ENCODE data around the gene DHX32.

The DHX32 gene

DNA sequence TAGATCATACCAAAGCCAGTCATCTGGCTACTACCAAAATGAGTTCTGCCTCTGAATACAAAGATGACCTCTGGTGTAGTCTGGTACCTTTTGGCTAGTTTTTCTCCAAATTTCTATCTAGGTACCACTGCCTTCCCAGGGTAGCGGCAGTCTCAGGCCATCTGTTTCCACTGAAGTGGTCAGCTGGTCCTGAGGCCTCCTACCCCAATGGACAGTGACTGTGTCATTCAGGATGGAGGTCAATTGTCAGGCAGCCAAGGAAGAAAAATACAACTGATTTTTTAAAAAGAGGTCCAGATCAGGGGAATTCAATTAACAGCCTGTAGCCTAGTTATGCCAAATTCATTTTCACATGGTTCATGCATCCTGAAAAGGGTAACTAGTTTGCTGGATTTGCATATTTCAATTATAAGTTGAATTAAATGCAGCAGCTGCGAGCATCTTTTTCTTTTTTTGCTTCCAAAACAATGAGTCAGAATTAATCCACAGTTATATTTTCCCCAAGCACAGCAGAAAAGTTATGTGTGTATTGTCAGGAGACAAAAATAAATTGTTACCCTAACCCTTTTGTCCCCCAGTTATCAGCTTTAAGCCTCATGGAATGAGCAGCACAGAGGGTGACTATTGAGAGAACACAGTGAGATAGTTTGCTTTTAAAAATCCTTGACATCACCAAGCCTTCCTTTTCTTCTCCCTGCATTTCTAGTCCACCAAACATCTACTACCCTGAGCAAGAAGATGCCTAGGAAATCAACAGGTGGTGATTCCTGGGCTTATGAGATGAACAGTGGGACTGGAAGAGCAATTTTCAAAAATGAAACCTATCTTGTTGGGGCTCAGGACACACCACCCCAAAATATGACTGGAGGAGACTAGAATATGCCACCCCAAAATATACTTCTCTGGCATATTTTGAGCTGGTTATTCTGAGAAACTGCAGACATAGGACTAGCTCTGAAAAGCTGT, 30.0 kb downstream of the DHX32 start:
- TF ChIP-seq, protein P1, sequence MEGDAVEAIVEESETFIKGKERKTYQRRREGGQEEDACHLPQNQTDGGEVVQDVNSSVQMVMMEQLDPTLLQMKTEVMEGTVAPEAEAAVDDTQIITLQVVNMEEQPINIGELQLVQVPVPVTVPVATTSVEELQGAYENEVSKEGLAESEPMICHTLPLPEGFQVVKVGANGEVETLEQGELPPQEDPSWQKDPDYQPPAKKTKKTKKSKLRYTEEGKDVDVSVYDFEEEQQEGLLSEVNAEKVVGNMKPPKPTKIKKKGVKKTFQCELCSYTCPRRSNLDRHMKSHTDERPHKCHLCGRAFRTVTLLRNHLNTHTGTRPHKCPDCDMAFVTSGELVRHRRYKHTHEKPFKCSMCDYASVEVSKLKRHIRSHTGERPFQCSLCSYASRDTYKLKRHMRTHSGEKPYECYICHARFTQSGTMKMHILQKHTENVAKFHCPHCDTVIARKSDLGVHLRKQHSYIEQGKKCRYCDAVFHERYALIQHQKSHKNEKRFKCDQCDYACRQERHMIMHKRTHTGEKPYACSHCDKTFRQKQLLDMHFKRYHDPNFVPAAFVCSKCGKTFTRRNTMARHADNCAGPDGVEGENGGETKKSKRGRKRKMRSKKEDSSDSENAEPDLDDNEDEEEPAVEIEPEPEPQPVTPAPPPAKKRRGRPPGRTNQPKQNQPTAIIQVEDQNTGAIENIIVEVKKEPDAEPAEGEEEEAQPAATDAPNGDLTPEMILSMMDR (IDR thresholded peaks at IDR 0.05; ENCODE audit: poor library complexity, severe bottlenecking), result no peak
- no peak overlapping the region for H3K27ac ChIP-seq (ENCODE audit: poor library complexity, severe bottlenecking)
- H3K4me1 ChIP-seq (ENCODE audit: insufficient read depth, poor library complexity, severe bottlenecking), result no peaks in the 10 kb centered on the region
- no peaks in the 10 kb centered on the region for H3K9me3 ChIP-seq (ENCODE audit: severe bottlenecking)
- no peak for ATAC-seq (ENCODE audit: low read depth)
- no peaks in the 10 kb centered on the region for H3K27me3 ChIP-seq (ENCODE audit: insufficient read depth, poor library complexity, severe bottlenecking)
- DNase-seq (ENCODE audit: low spot score), result no peak
- peaks cover 60% of the 10 kb centered on the region for H3K36me3 ChIP-seq (ENCODE audit: low read depth)
- H3K4me3 ChIP-seq (ENCODE audit: severe bottlenecking), result no peak overlapping the region

DNA sequence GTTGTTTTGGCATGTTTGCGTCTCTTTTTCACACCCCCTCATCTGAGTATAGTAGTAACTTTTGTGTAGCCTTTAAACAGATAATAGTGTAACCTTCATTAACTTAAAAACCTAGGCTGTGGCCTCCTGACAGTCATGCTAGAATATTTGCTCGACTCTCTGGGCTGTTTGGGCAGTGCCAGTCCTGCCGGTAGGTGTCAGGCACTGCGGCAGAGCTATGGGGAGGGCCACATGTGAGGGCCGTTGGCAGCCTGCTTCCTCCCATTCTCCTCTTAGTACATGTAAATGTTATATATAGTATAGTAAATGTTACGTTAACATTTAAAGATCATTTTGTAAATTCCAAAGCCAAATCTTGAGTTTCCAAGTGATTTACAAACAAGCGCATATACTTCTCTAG, 31.6 kb downstream of the DHX32 start:
- no peaks in the 10 kb centered on the region for H3K9me3 ChIP-seq (ENCODE audit: severe bottlenecking)
- H3K4me3 ChIP-seq (ENCODE audit: severe bottlenecking), result no peak overlapping the region
- H3K27ac ChIP-seq (ENCODE audit: poor library complexity, severe bottlenecking), result no peak overlapping the region
- TF ChIP-seq, protein P1 (IDR thresholded peaks at IDR 0.05; ENCODE audit: poor library complexity, severe bottlenecking), result no peak
- no peaks in the 10 kb centered on the region for H3K27me3 ChIP-seq (ENCODE audit: insufficient read depth, poor library complexity, severe bottlenecking)
- DNase-seq (ENCODE audit: low spot score) (no peak), ATAC-seq (ENCODE audit: low read depth) (no peak)
- H3K4me1 ChIP-seq (ENCODE audit: insufficient read depth, poor library complexity, severe bottlenecking), result no peaks in the 10 kb centered on the region
- H3K36me3 ChIP-seq (ENCODE audit: low read depth), result peaks cover 56% of the 10 kb centered on the region

DNA sequence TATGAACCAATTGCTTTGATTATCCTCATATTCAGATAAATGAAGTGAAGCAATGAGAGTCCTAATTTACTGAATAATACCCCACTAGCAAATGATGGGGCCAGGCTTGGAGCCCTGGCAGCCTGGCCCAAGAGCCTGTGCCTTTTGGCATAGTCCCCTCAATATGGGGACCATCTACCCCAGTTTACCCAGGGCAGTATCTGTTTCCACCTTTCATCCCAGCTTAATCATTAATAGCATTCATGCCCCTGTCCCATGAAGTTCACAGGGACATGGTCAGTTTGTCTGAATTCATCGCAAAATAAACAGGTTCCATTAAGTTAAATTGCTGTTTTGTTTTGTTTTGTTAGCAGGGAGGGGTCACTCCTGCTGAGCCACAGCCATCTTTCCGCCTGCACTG, 32.2 kb downstream of the DHX32 start:
- no peak for DNase-seq (ENCODE audit: low spot score)
- TF ChIP-seq, protein P1 (IDR thresholded peaks at IDR 0.05; ENCODE audit: poor library complexity, severe bottlenecking), result no peak
- ATAC-seq (ENCODE audit: low read depth), result no peak
- Histone ChIP-seq H3K4me3 (ENCODE audit: severe bottlenecking) (no peak overlapping the region), H3K27me3 (ENCODE audit: insufficient read depth, poor library complexity, severe bottlenecking) (no peaks in the 10 kb centered on the region), H3K4me1 (ENCODE audit: insufficient read depth, poor library complexity, severe bottlenecking) (no peaks in the 10 kb centered on the region), H3K9me3 (ENCODE audit: severe bottlenecking) (no peaks in the 10 kb centered on the region), H3K36me3 (ENCODE audit: low read depth) (peaks cover 57% of the 10 kb centered on the region), H3K27ac (ENCODE audit: poor library complexity, severe bottlenecking) (no peak overlapping the region)

DNA sequence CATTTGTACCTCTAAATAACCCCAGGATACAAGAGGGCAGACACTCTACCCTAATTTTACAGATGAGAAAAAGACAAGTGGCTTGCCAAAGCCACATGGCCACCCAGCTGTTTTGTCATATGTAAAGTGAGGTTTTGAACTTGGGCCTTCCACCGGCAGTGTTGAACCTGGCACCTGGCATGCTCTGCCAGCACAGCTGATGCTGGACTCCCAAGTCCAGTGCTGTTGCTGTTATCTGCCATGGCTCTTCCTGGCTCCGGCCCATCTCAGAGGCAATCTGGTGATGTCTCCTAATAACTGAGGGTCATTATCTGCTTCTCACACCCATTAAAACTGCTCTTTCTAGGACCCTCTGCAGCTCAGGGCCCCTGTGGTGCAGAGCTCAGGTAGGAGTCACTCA, 32.7 kb downstream of the DHX32 start:
- H3K4me1 ChIP-seq (ENCODE audit: insufficient read depth, poor library complexity, severe bottlenecking), result no peaks in the 10 kb centered on the region
- TF ChIP-seq, protein P1 (IDR thresholded peaks at IDR 0.05; ENCODE audit: poor library complexity, severe bottlenecking), result no peak
- no peaks in the 10 kb centered on the region for H3K27me3 ChIP-seq (ENCODE audit: insufficient read depth, poor library complexity, severe bottlenecking)
- peaks cover 54% of the 10 kb centered on the region for H3K36me3 ChIP-seq (ENCODE audit: low read depth)
- no peak overlapping the region for H3K27ac ChIP-seq (ENCODE audit: poor library complexity, severe bottlenecking)
- no peak overlapping the region for H3K4me3 ChIP-seq (ENCODE audit: severe bottlenecking)
- DNase-seq (ENCODE audit: low spot score) (no peak), ATAC-seq (ENCODE audit: low read depth) (no peak)
- H3K9me3 ChIP-seq (ENCODE audit: severe bottlenecking), result no peaks in the 10 kb centered on the region

DNA sequence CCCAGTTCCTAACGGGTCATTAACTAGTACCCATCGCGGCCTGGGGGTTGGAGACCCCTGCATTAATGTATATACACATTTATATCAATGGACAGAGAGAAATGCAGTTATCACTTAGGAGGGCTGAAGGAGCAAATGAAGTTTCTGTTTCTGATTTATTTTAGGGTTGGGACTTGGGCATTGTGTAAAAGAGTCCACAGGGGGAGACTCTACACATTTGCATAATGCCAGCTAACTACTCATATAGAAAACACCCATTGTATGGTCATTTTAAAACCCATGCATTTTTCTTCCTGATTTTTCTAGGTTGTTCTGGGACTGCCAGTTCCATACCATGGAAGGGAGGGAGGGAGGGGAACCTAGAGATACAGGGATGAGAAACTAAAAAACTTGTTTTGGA, 34.2 kb downstream of the DHX32 start:
- no peak overlapping the region for H3K27ac ChIP-seq (ENCODE audit: poor library complexity, severe bottlenecking)
- TF ChIP-seq, protein P1 (IDR thresholded peaks at IDR 0.05; ENCODE audit: poor library complexity, severe bottlenecking), result no peak
- H3K4me3 ChIP-seq (ENCODE audit: severe bottlenecking), result no peak overlapping the region
- no peaks in the 10 kb centered on the region for H3K27me3 ChIP-seq (ENCODE audit: insufficient read depth, poor library complexity, severe bottlenecking)
- no peaks in the 10 kb centered on the region for H3K9me3 ChIP-seq (ENCODE audit: severe bottlenecking)
- ATAC-seq (ENCODE audit: low read depth) (no peak), DNase-seq (ENCODE audit: low spot score) (no peak)
- peaks cover 57% of the 10 kb centered on the region for H3K36me3 ChIP-seq (ENCODE audit: low read depth)
- no peaks in the 10 kb centered on the region for H3K4me1 ChIP-seq (ENCODE audit: insufficient read depth, poor library complexity, severe bottlenecking)

All from RWPE2 (cell line).